PC-3 (cell line): ENCODE results near the gene SCAPER. TPM values are rescaled to one million over a fixed set of nuclear protein-coding genes. Genes with fewer than 3 reads are reported as not detected.

ENCODE experiments used
- ATAC-seq: fragments of 200-7000 bp; cut with Tn5 transposase; 2 replicates; pipeline ENCODE4 v1.9.1; 2020; ENCODE audit warnings: mild to moderate bottlenecking, moderate library complexity
- BruUV-seq: library from RNA; stranded (reverse); fragments of 400-500 nt; replicated peaks from 2 replicates; lab custom pipeline; 2021; lab: Mats Ljungman, UMichigan
- CTCF ChIA-PET: fragments of 300-600 bp; sonication (Branson Sonifier 250); formaldehyde crosslinking; loops from one replicate; lab custom pipeline; 2022; ENCODE audit warnings: antibody characterized with exemption; lab: Charles Lee
- POLR2A ChIA-PET: fragments of 300-600 bp; sonication (Branson Sonifier 250); formaldehyde crosslinking; loops from one replicate; lab custom pipeline; 2022; ENCODE audit warnings: antibody characterized with exemption; ENCODE audit not compliant: unreplicated experiment; lab: Charles Lee
- DNase-seq: peaks from one replicate; pipeline ENCODE4 v3.0.0-alpha.2; 2015
- H2AFZ ChIP-seq: fragments of 300-600 bp; sonication (generic); 2 replicates; pipeline ENCODE4 v1.6.0; 2016; ENCODE audit warnings: antibody characterized with exemption, low read length
- H3F3A ChIP-seq: fragments of 300-600 bp; sonication (generic); one replicate; pipeline ENCODE4 v1.6.0; 2017; ENCODE audit warnings: antibody characterized with exemption, low read length, control low read depth, mild to moderate bottlenecking; ENCODE audit not compliant: unreplicated experiment
- H3K27ac ChIP-seq: fragments of 300-600 bp; sonication (generic); 2 replicates; pipeline ENCODE4 v1.5.1; 2016; ENCODE audit warnings: mild to moderate bottlenecking, low read length
- H3K27me3 ChIP-seq: fragments of 300-600 bp; sonication (generic); 2 replicates; pipeline ENCODE4 v1.6.1; 2016; ENCODE audit warnings: low read length, mixed read lengths
- H3K36me3 ChIP-seq: fragments of 300-600 bp; sonication (generic); 2 replicates; pipeline ENCODE4 v1.6.1; 2016; ENCODE audit warnings: low read depth, mixed run types, low read length, mixed read lengths
- H3K4me1 ChIP-seq: fragments of 300-600 bp; sonication (generic); 2 replicates; pipeline ENCODE4 v1.5.1; 2016; ENCODE audit warnings: low read length; ENCODE audit not compliant: insufficient read depth
- H3K4me2 ChIP-seq: fragments of 300-600 bp; sonication (generic); 2 replicates; pipeline ENCODE4 v1.6.0; 2016; ENCODE audit warnings: low read length
- H3K4me3 ChIP-seq: fragments of 300-600 bp; sonication (generic); 2 replicates; pipeline ENCODE4 v1.5.1; 2016; ENCODE audit warnings: mild to moderate bottlenecking, low read length, mixed read lengths
- H3K79me2 ChIP-seq: fragments of 300-600 bp; sonication (generic); 2 replicates; pipeline ENCODE4 v1.6.1; 2017; ENCODE audit warnings: low read length, mixed read lengths
- H3K9ac ChIP-seq: fragments of 300-600 bp; sonication (generic); 2 replicates; pipeline ENCODE4 v1.6.0; 2016; ENCODE audit warnings: mild to moderate bottlenecking, low read length
- H3K9me2 ChIP-seq: fragments of 300-600 bp; sonication (generic); replicated peaks from 2 replicates; pipeline ENCODE4 v1.6.1; 2016; ENCODE audit warnings: mixed run types, low read length, mixed read lengths
- H3K9me3 ChIP-seq: fragments of 300-600 bp; sonication (generic); 2 replicates; pipeline ENCODE4 v1.6.1; 2016; ENCODE audit warnings: low read length, mixed read lengths
- H4K20me1 ChIP-seq: fragments of 300-600 bp; sonication (generic); 2 replicates; pipeline ENCODE4 v1.6.1; 2016; ENCODE audit warnings: low read length, mixed read lengths
- EZH2 ChIP-seq: fragments of 300-600 bp; sonication (generic); IDR thresholded peaks from one replicate; pipeline ENCODE4 v1.6.1; 2017; ENCODE audit warnings: antibody characterized with exemption, mild to moderate bottlenecking, low read length; ENCODE audit not compliant: unreplicated experiment
- EZH2phosphoT487 ChIP-seq: fragments of 300-600 bp; sonication (generic); IDR thresholded peaks from 2 replicates; pipeline ENCODE4 v1.6.1; 2018; ENCODE audit warnings: mild to moderate bottlenecking, antibody characterized with exemption, low read length, borderline replicate concordance
- intact Hi-C: fragments of 100-400 bp; cut with micrococcal nuclease; formaldehyde crosslinking; loops from 2 replicates; pipeline ENCODE4 v1.9.0; 2023
- total RNA-seq: library from RNA; depleted of rRNA; stranded (reverse); fragments of >200 nt; gene quantifications from 2 replicates; pipeline ENCODE4 v1.2.3, GENCODE V29; 2014
- TF ChIP-seq, protein P1 (sequence below): fragments of 300-600 bp; sonication (generic); conservative IDR thresholded peaks from 2 replicates; pipeline ENCODE4 v1.5.1; 2017; ENCODE audit warnings: antibody characterized with exemption, low read depth, mild to moderate bottlenecking, low read length

The SCAPER gene
- total RNA-seq, 1 experiment from 2014 or later, result 6.0 TPM

DNA sequence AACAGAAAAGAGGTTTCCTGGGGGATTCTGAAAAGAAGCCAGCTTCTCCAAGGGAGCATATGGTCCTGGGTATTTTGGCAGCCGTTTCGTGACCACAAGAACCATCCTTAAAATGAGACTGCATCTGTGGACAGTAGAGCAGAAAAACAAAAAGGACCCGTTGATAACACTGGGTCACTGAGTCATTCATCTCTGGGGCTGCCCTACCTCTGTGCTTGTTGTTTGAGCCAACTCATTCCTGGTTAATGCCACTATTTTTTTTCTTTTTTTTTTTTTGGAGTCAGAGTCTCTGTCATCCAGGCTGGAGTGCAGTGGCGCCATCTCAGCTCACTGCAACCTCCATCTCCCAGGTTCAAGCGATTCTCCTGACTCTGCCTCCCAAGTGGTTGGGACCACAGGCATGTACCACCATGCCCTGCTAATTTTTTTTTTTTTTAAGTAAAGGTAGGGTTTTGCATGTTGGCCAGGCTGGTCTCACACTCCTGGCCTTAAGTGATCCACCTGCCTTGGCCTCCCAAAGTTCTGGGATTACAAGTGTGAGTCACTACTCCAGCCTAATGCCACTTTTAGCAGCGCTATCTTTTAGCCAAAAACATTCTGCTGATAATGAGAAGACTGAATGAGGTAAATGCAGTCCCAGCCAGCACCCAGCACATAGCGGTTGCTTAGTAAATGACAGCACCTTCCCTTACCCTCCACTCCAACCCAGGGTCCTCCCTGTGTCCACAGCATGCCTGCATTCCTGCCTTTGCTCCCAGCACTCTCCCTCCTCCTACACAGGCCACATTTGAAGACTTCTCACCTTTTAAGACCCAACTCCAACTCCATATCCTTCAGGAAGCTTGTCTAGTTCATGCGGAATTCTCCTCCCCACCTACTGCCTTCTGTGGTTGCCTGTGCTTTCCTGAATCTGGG is 577.7 kb downstream of the SCAPER start:
- Histone ChIP-seq H3K9ac (no peak overlapping the region), H3K9me3 (no peaks in the 10 kb centered on the region), H4K20me1 (no peaks in the 10 kb centered on the region), H3K4me2 (no peak overlapping the region), H3K79me2 (no peaks in the 10 kb centered on the region), H3K4me1 (peaks cover 18% of the 10 kb centered on the region), H3K9me2 (no peaks in the 10 kb centered on the region), H3K27me3 (no peaks in the 10 kb centered on the region), H3F3A (no peaks in the 10 kb centered on the region), H3K4me3 (no peak overlapping the region), H3K36me3 (no peaks in the 10 kb centered on the region), H2AFZ (no peak overlapping the region), H3K27ac (no peak overlapping the region)
- DNase-seq (peak; percentile 64), ATAC-seq (peak; percentile 35)
- ChIA-PET POLR2A (no interaction called here), CTCF (no interaction called here)
- intact Hi-C loops, result no loop called here
- TF ChIP-seq EZH2phosphoT487, result no peak
- TF ChIP-seq EZH2, result no peak
- BruUV-seq, result no TSS peak

DNA sequence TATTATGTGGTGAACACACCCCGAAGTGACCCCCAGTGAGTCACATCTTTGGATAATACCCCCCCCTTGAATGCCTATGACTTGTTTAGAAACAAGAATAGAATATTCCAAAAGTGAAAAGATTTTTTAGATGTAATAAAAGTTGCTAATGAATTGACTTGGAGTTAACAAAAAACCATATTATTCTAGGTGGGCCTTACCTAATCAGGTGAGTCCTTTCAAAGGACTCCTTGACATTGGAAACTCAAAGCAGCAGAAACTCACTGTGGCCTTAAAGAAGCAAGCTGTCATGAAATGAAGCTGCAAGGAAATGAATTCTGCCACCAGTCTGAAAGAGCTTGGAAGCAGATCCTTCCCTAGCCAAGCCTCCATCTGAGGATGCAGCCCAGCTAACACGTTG is 579.4 kb downstream of the SCAPER start:
- Histone ChIP-seq H3K79me2 (no peaks in the 10 kb centered on the region), H3K4me3 (no peak overlapping the region), H3K9me2 (no peaks in the 10 kb centered on the region), H3K9me3 (no peaks in the 10 kb centered on the region), H3K9ac (no peak overlapping the region), H2AFZ (no peak overlapping the region), H3K4me2 (no peak overlapping the region), H3K27me3 (no peaks in the 10 kb centered on the region), H3K36me3 (no peaks in the 10 kb centered on the region), H4K20me1 (no peaks in the 10 kb centered on the region), H3F3A (no peaks in the 10 kb centered on the region), H3K4me1 (peaks cover 18% of the 10 kb centered on the region), H3K27ac (no peak overlapping the region)
- TF ChIP-seq, protein P1, sequence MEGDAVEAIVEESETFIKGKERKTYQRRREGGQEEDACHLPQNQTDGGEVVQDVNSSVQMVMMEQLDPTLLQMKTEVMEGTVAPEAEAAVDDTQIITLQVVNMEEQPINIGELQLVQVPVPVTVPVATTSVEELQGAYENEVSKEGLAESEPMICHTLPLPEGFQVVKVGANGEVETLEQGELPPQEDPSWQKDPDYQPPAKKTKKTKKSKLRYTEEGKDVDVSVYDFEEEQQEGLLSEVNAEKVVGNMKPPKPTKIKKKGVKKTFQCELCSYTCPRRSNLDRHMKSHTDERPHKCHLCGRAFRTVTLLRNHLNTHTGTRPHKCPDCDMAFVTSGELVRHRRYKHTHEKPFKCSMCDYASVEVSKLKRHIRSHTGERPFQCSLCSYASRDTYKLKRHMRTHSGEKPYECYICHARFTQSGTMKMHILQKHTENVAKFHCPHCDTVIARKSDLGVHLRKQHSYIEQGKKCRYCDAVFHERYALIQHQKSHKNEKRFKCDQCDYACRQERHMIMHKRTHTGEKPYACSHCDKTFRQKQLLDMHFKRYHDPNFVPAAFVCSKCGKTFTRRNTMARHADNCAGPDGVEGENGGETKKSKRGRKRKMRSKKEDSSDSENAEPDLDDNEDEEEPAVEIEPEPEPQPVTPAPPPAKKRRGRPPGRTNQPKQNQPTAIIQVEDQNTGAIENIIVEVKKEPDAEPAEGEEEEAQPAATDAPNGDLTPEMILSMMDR, result no peak
- TF ChIP-seq EZH2, result no peak
- no peak for TF ChIP-seq EZH2phosphoT487
- DNase-seq (no peak), ATAC-seq (no peak)
- ChIA-PET CTCF (no interaction called here), POLR2A (no interaction called here)
- intact Hi-C loops, result no loop called here
- no TSS peak for BruUV-seq

DNA sequence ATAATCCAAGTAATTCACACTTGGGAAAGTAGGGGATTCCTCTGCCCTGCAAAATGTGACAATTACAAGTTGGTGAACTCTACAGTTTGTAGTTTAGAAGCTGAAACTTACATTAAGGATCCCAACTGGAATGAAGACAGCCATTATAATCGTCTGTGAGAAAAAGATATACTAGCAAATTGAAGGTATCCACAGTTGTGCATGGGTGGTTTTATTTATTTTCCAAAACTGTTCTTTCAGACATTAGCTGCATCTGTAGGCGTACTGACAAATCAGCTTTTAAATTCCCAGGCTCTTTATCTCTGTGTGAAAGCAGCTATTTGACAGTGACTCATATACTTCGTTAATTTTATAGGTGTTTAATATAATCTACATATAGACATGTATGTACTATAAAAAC is 581.1 kb downstream of the SCAPER start:
- intact Hi-C loops, result no loop called here

More for the DNA sequence above, 581.1 kb downstream of the SCAPER start:
- ChIA-PET CTCF (no interaction called here), POLR2A (interaction anchor here (0.7 kb wide), 1 partner anchor 14 kb away, joined by 4 read pairs; no protein-coding TSS in a partner anchor)
- DNase-seq (no peak), ATAC-seq (no peak; the same call in 1 of the 2 replicates)
- peaks cover 21% of the 10 kb centered on the region for H3K4me1 ChIP-seq
- no peaks in the 10 kb centered on the region for H3K9me2 ChIP-seq
- no peaks in the 10 kb centered on the region for H3K36me3 ChIP-seq
- H3K27ac ChIP-seq, result no peak overlapping the region
- no peaks in the 10 kb centered on the region for H3F3A ChIP-seq
- H3K9ac ChIP-seq, result no peak overlapping the region
- no peak overlapping the region for H2AFZ ChIP-seq
- H3K9me3 ChIP-seq, result no peaks in the 10 kb centered on the region
- BruUV-seq, result no TSS peak
- no peak overlapping the region for H3K4me3 ChIP-seq
- no peaks in the 10 kb centered on the region for H3K79me2 ChIP-seq
- H4K20me1 ChIP-seq, result no peaks in the 10 kb centered on the region
- TF ChIP-seq EZH2phosphoT487, result no peak
- TF ChIP-seq, protein P1, result no peak
- no peak for TF ChIP-seq EZH2
- H3K4me2 ChIP-seq, result no peak overlapping the region
- H3K27me3 ChIP-seq, result no peaks in the 10 kb centered on the region
